ENCODE data around the gene MPP3. TPM values are rescaled to one million over a fixed set of nuclear protein-coding genes. Genes with fewer than 3 reads are reported as not detected.

The MPP3 gene
- total and polyA plus RNA-seq, 10 of the 15 experiments (the other 5 are each of a cell fraction or from before 2014, with no cell fraction given): not detected

DNA sequence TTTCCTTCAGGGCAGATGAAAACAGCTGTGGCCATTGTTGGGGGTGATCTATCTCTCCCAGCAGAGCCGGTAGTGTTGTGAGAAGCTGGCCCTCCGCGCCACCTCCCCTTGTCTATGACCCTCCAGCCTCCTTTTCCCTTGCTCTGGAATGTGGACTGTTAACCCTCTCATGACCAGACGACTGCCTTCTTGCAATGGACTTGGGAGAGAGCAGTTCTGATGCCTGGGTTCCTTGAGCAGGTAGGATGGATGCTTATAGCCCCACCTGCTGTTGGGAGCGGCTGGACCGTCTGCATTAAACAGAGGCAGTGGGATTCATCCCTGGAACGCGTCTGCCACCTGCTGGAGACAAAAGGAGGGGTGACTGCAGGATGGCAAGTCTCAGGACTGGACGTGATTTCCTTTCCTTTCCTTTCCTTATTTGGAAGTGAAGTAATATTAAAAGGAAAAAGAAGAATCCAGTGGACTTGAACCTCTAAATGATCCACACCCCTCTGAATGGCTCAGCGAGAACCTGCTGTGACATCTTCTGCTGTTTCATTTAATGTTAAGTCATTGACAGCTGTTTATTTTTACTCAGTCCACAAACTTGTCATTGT lies 72.6 kb downstream of the MPP3 start:
- CTCF ChIA-PET: interaction anchor here (0.7 to 14.6 kb wide), 20 partner anchors 9 to 372 kb away, joined by 3 to 515 read pairs (median 4); no protein-coding TSS in a partner anchor
- no TSS peak for BruUV-seq (replicated peaks)
- FAIRE-seq: peak; percentile 100
- Histone ChIP-seq H3K36me3 (ENCODE audit: control insufficient read depth in 2 of 2, insufficient read depth in 2 of 2, low read length in 1 of 2) (no peaks in the 10 kb centered on the region), H3K4me2 (ENCODE audit: control insufficient read depth, insufficient read depth) (no peak overlapping the region), H2AFZ (ENCODE audit: control insufficient read depth, low read depth, low read length) (no peak overlapping the region), H3K9ac (ENCODE audit: control insufficient read depth, insufficient read depth, low read length) (no peak overlapping the region), H3K27me3 (replicated peaks in 1 of 2; ENCODE audit: control insufficient read depth in 2 of 2, insufficient read depth in 2 of 2, low read length in 1 of 2) (peaks cover 5 to 6% of the 10 kb centered on the region in 2 experiments), H3K4me3 (no peak overlapping the region), H3K79me2 (ENCODE audit: control insufficient read depth, insufficient read depth, low read length) (no peaks in the 10 kb centered on the region), H3K9me3 (replicated peaks; ENCODE audit: control insufficient read depth, insufficient read depth, low read length) (no peaks in the 10 kb centered on the region), H3K4me1 (ENCODE audit: control insufficient read depth, insufficient read depth, low read length) (no peaks in the 10 kb centered on the region), H3K27ac (ENCODE audit: control insufficient read depth, insufficient read depth) (no peak overlapping the region), H4K20me1 (ENCODE audit: control insufficient read depth, insufficient read depth) (no peaks in the 10 kb centered on the region)
- RAD21 ChIA-PET (ENCODE audit: unreplicated experiment): interaction anchor here (0.8 to 11.0 kb wide), 8 partner anchors 10 to 292 kb away, joined by 3 to 171 read pairs (median 6); no protein-coding TSS in a partner anchor
- ATAC-seq: peak; percentile 96
- intact Hi-C loops (cut with micrococcal nuclease; ENCODE audit: unreplicated experiment): loop anchor here (1.0 to 5.0 kb wide), 3 partner anchors 66 to 368 kb away; no protein-coding TSS in a partner anchor
- SMC1A ChIA-PET (ENCODE audit: uncharacterized antibody, unreplicated experiment): interaction anchor here (0.9 to 7.4 kb wide), 11 partner anchors 52 to 186 kb away, joined by 3 to 171 read pairs (median 4); no protein-coding TSS in a partner anchor
- WGBS (ENCODE audit: insufficient coverage, insufficient replicate concordance, low lambda C conversion rate, missing lambda C conversion rate): 16% methylated on average over 10 of the region's 10 CpGs
- POLR2A ChIA-PET: interaction anchor here (0.8 kb wide), 1 partner anchor 63 kb away, joined by 3 read pairs; no protein-coding TSS in a partner anchor
- in situ Hi-C loops (cut with MboI): loop anchor here (5.0 kb wide), 2 partner anchors 63 to 183 kb away; no protein-coding TSS in a partner anchor
- DNase-seq (ENCODE audit: low read depth, low spot score): peak; percentile 53
- TF ChIP-seq NR2C1 (IDR thresholded peaks at IDR 0.05) (no peak), RB1 (IDR thresholded peaks at IDR 0.05; ENCODE audit: borderline replicate concordance) (peak; percentile 87; the same call in 1 of the 2 replicates), CTCF (IDR thresholded peaks at IDR 0.05 in 2 of 3, conservative IDR thresholded peaks at IDR 0.05 in 1 of 3; ENCODE audit: control insufficient read depth in 2 of 3, extremely low read depth in 1 of 3, insufficient read depth in 1 of 3, low read depth in 3 of 3, low read length in 3 of 3) (peak; percentile 95 to 100 (median 100); a peak in 5 of 6 replicates), HCFC1 (IDR thresholded peaks at IDR 0.05; ENCODE audit: low read length) (0 out of 2 replicates have a peak, but pooled peaks have one; percentile 14), IKZF1 (conservative IDR thresholded peaks at IDR 0.05) (peak; percentile 40; the same call in 1 of the 2 replicates), STAT3 (IDR thresholded peaks at IDR 0.05; ENCODE audit: low read depth, low read length) (0 out of 2 replicates have a peak, but pooled peaks have one; percentile 65), IRF4 (IDR thresholded peaks at IDR 0.05; ENCODE audit: low read depth, low read length) (peak; percentile 70), TCF12 (IDR thresholded peaks at IDR 0.05; ENCODE audit: low read depth, low read length) (0 out of 2 replicates have a peak, but pooled peaks have one; percentile 12), CBFB (IDR thresholded peaks at IDR 0.05; ENCODE audit: low read depth) (no peak), SKIL (IDR thresholded peaks at IDR 0.05; ENCODE audit: low read depth, poor library complexity, severe bottlenecking) (peak; percentile 30), SMARCA5 (IDR thresholded peaks at IDR 0.05) (peak; percentile 86; the same call in 1 of the 2 replicates), BHLHE40 (IDR thresholded peaks at IDR 0.05; ENCODE audit: borderline replicate concordance in 1 of 2, low read depth in 2 of 2, low read length in 1 of 2) (peak; percentile 16 to 48; a peak in 1 of 4 replicates), LARP7 (IDR thresholded peaks at IDR 0.05) (peak; percentile 31; the same call in 1 of the 2 replicates), ASH2L (IDR thresholded peaks at IDR 0.05; ENCODE audit: borderline replicate concordance, low read depth) (no peak), CHD4 (IDR thresholded peaks at IDR 0.05) (no peak), BACH1 (IDR thresholded peaks at IDR 0.05; ENCODE audit: borderline replicate concordance) (0 out of 2 replicates have a peak, but pooled peaks have one; percentile 49), POU2F2 (IDR thresholded peaks at IDR 0.05; ENCODE audit: borderline replicate concordance, low read depth, low read length) (peak; percentile 67; the same call in 1 of the 3 replicates), RELA (IDR thresholded peaks at IDR 0.05; ENCODE audit: borderline replicate concordance, partially characterized antibody) (no peak), ZBED1 (IDR thresholded peaks at IDR 0.05; ENCODE audit: borderline replicate concordance) (no peak)
- TF ChIP-seq, protein P1, sequence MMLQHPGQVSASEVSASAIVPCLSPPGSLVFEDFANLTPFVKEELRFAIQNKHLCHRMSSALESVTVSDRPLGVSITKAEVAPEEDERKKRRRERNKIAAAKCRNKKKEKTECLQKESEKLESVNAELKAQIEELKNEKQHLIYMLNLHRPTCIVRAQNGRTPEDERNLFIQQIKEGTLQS (IDR thresholded peaks at IDR 0.05; ENCODE audit: borderline replicate concordance, extremely low read depth, low read depth, low read length): peak; percentile 53; the same call in 1 of the 2 replicates

All from GM12878 (cell line).